MM.1S (cell line): ENCODE results near the gene COPZ2.

ENCODE experiments used
- EZH2 ChIP-seq: fragments of 300-600 bp; sonication (generic); optimal IDR thresholded peaks from 2 replicates; pipeline ENCODE3; 2017; ENCODE audit warnings: low read depth, mild to moderate bottlenecking, antibody characterized with exemption, low read length, mixed read lengths
- TF ChIP-seq, protein P1 (sequence below): fragments of 300-600 bp; sonication (generic); IDR thresholded peaks from 2 replicates; pipeline ENCODE4 v1.5.1; 2016; ENCODE audit warnings: antibody characterized with exemption, low read length, mixed read lengths

DNA sequence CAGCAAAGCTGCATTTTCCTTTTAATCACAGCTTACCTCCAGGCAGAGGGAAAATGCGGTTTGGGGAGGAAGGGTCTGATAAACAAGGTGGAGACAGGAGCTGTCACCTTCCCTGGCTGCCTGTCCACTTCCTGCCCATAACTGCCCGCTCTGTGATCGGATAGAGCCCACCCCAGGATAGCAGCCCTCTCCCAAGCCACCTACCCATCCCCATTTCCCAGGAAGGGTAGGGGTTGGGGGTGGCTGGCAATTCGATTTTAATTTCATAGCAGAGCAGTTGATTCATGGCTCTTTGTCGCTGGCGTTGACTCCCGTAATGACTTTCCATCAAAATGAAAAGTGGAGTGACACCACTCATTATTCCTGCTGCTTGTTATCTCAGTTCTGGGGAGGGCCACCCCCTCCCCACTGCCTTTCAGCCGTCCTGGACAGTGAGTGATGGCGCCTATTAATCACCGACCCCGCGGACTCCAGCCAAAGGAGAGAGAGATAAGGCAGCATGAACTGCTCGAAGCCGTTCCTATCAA, 55.4 kb downstream of the COPZ2 start:
- no peak for TF ChIP-seq EZH2
- TF ChIP-seq, protein P1, sequence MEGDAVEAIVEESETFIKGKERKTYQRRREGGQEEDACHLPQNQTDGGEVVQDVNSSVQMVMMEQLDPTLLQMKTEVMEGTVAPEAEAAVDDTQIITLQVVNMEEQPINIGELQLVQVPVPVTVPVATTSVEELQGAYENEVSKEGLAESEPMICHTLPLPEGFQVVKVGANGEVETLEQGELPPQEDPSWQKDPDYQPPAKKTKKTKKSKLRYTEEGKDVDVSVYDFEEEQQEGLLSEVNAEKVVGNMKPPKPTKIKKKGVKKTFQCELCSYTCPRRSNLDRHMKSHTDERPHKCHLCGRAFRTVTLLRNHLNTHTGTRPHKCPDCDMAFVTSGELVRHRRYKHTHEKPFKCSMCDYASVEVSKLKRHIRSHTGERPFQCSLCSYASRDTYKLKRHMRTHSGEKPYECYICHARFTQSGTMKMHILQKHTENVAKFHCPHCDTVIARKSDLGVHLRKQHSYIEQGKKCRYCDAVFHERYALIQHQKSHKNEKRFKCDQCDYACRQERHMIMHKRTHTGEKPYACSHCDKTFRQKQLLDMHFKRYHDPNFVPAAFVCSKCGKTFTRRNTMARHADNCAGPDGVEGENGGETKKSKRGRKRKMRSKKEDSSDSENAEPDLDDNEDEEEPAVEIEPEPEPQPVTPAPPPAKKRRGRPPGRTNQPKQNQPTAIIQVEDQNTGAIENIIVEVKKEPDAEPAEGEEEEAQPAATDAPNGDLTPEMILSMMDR = no peak
